ENCODE results near the gene ZNF644. TPM values are rescaled to one million over a fixed set of nuclear protein-coding genes. Genes with fewer than 3 reads are reported as not detected.
"Not testable (repeated sequence)": the region's sequence is repeated elsewhere in the genome, so short reads cannot be mapped to it uniquely, and the experiment has no call there.

ZNF644 gene
- total RNA-seq, 1 experiment from 2014 or later: 46.2 TPM

DNA sequence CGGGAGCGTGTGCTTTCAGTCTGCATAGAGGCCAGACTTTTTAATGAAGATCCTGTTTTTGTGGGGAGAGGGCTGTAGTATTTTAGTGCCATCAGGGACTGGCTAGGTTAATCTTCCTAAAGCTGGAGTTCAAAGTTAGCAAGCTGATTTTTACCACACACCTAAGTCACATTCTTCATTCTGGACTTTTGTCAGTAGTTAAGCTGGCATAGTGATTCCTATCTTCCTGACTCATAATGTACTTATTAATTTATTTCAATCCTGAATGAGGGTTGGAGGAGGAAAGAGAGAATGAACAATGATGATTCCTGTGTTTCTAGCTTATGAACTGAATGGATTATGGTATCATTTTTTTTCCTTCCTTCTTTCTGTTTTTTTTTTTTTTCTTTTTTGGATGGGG lies 24.9 kb upstream of the ZNF644 start:
- ChIA-PET CTCF (interaction anchor here (1.2 kb wide), 2 partner anchors 119 to 430 kb away, joined by 4 to 6 read pairs; no protein-coding TSS in a partner anchor), POLR2A (interaction anchor here (1.0 kb wide), 1 partner anchor 13 kb away, joined by 3 read pairs; no protein-coding TSS in a partner anchor)
- BruUV-seq (replicated peaks): no TSS peak
- DNase-seq (ENCODE audit: unreplicated experiment): no peak
- TF ChIP-seq, protein P1, sequence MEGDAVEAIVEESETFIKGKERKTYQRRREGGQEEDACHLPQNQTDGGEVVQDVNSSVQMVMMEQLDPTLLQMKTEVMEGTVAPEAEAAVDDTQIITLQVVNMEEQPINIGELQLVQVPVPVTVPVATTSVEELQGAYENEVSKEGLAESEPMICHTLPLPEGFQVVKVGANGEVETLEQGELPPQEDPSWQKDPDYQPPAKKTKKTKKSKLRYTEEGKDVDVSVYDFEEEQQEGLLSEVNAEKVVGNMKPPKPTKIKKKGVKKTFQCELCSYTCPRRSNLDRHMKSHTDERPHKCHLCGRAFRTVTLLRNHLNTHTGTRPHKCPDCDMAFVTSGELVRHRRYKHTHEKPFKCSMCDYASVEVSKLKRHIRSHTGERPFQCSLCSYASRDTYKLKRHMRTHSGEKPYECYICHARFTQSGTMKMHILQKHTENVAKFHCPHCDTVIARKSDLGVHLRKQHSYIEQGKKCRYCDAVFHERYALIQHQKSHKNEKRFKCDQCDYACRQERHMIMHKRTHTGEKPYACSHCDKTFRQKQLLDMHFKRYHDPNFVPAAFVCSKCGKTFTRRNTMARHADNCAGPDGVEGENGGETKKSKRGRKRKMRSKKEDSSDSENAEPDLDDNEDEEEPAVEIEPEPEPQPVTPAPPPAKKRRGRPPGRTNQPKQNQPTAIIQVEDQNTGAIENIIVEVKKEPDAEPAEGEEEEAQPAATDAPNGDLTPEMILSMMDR (IDR thresholded peaks at IDR 0.05; ENCODE audit: unreplicated experiment): no peak
- no peaks in the 10 kb centered on the region for H3K27me3 Mint-ChIP-seq (ENCODE audit: insufficient read depth, unreplicated experiment)
- H3K4me3 Mint-ChIP-seq (ENCODE audit: unreplicated experiment): no peak overlapping the region
- H3K4me1 Mint-ChIP-seq (ENCODE audit: insufficient read depth, unreplicated experiment): no peaks in the 10 kb centered on the region
- H3K9me3 Mint-ChIP-seq (ENCODE audit: unreplicated experiment): no peaks in the 10 kb centered on the region
- H3K27ac Mint-ChIP-seq (ENCODE audit: low read depth, unreplicated experiment): no peak overlapping the region
- no peaks in the 10 kb centered on the region for H3K36me3 Mint-ChIP-seq (ENCODE audit: insufficient read depth, unreplicated experiment)
- intact Hi-C loops (cut with micrococcal nuclease): no loop called here

DNA sequence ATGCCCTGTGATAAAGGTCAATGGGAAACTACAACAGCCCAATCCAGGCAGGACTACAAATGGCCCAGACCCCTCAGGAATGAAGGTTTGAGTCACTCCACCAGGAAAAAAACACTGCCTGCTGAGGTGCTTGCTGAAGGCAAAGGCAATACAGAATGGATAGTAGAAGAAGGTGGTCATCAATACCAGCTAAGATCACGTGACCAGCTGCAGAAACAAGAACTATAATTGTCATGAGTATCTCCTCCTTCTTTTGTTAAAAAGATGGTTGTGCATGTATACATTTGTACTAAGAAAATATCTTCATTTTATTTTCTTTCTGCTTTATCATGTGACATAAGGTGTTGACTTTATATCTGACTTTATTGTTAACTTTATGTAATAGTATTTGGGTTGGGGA lies 23.4 kb upstream of the ZNF644 start:
- H3K27ac Mint-ChIP-seq (ENCODE audit: low read depth, unreplicated experiment): no peak overlapping the region
- CTCF ChIA-PET: no interaction called here

DNA sequence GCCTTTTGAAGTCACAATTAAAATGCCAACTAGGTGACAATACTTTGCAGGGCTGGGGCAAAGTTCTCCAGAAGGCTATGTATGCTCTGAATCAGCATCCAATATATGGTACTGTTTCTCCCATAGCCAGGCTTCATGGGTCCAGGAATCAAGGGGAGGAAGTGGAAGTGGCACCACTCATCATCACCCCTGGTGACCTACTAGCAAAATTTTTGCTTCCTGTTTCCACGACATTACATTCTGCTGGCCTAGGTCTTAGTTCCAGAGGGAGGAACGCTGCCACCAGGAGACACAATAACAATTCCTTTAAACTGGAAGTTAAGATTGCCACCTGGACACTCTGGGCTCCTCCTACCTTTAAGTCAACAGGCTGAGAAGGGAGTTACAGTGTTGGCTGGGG lies 22.9 kb upstream of the ZNF644 start:
- CTCF ChIA-PET; H3K36me3 Mint-ChIP-seq (ENCODE audit: insufficient read depth, unreplicated experiment); intact Hi-C loops (cut with micrococcal nuclease); DNase-seq (ENCODE audit: unreplicated experiment); POLR2A ChIA-PET; H3K27ac Mint-ChIP-seq (ENCODE audit: low read depth, unreplicated experiment); BruUV-seq (replicated peaks); H3K27me3 Mint-ChIP-seq (ENCODE audit: insufficient read depth, unreplicated experiment); H3K9me3 Mint-ChIP-seq (ENCODE audit: unreplicated experiment); H3K4me3 Mint-ChIP-seq (ENCODE audit: unreplicated experiment); H3K4me1 Mint-ChIP-seq (ENCODE audit: insufficient read depth, unreplicated experiment): not testable (repeated sequence)

More for the DNA sequence above, 23.4 kb upstream of the ZNF644 start:
- no peak for DNase-seq (ENCODE audit: unreplicated experiment)
- BruUV-seq (replicated peaks): no TSS peak
- Mint-ChIP-seq H3K27me3 (ENCODE audit: insufficient read depth, unreplicated experiment) (no peaks in the 10 kb centered on the region), H3K4me3 (ENCODE audit: unreplicated experiment) (no peak overlapping the region), H3K4me1 (ENCODE audit: insufficient read depth, unreplicated experiment) (no peaks in the 10 kb centered on the region), H3K36me3 (ENCODE audit: insufficient read depth, unreplicated experiment) (no peaks in the 10 kb centered on the region), H3K9me3 (ENCODE audit: unreplicated experiment) (no peaks in the 10 kb centered on the region)
- intact Hi-C loops (cut with micrococcal nuclease): no loop called here
- POLR2A ChIA-PET: no interaction called here
- TF ChIP-seq, protein P1 (IDR thresholded peaks at IDR 0.05; ENCODE audit: unreplicated experiment): no peak

DNA sequence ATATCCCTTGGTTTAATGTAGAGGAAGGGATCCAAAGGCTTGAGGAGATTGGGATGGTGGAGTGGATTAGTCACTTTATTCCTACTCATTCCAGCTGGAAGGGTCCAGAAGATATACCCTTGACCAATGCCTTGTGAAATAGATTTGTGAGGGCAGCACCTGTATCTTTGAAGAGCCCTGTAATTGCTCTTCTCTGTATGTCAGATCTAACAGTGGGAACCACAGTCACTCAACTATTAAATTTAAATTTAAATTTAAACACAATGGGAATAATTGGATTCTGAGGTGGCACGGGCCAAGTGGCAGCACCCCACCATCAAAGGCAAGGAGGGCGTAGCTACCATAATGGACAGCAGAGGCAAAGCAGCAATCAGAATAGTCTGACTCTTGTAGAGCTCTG lies 20.5 kb upstream of the ZNF644 start:
- BruUV-seq (replicated peaks); H3K9me3 Mint-ChIP-seq (ENCODE audit: unreplicated experiment); H3K4me3 Mint-ChIP-seq (ENCODE audit: unreplicated experiment); DNase-seq (ENCODE audit: unreplicated experiment); H3K36me3 Mint-ChIP-seq (ENCODE audit: insufficient read depth, unreplicated experiment); intact Hi-C loops (cut with micrococcal nuclease); POLR2A ChIA-PET; H3K27me3 Mint-ChIP-seq (ENCODE audit: insufficient read depth, unreplicated experiment); H3K4me1 Mint-ChIP-seq (ENCODE audit: insufficient read depth, unreplicated experiment); H3K27ac Mint-ChIP-seq (ENCODE audit: low read depth, unreplicated experiment): not testable (repeated sequence)
- CTCF ChIA-PET: interaction anchor here (1.0 kb wide), 1 partner anchor 78 kb away, joined by 3 read pairs; no protein-coding TSS in a partner anchor

DNA sequence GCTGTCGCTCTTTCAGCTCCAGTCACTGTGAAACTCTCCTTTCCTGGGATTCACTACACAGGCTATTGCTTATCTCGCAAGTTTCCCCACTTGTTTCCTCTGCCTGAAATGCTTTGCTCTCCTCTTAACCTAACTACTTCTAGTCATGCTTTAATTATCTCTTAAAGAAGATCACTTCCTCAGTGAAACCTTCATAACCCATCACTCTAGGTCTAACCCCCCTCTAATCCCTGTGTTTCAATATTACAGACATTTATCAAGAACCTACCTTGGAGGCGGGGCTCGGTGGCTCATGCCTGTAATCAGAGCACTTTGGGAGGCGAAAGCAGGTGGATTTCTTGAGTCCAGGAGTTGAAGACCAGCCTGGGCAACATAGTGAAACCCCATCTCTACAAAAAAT lies 16.7 kb upstream of the ZNF644 start:
- no peaks in the 10 kb centered on the region for H3K27me3 Mint-ChIP-seq (ENCODE audit: insufficient read depth, unreplicated experiment)
- BruUV-seq (replicated peaks): no TSS peak
- H3K36me3 Mint-ChIP-seq (ENCODE audit: insufficient read depth, unreplicated experiment): no peaks in the 10 kb centered on the region
- no peak overlapping the region for H3K27ac Mint-ChIP-seq (ENCODE audit: low read depth, unreplicated experiment)
- ChIA-PET CTCF (interaction anchor here (0.6 kb wide), 1 partner anchor 38 kb away, joined by 3 read pairs; no protein-coding TSS in a partner anchor), POLR2A (no interaction called here)
- no peak for DNase-seq (ENCODE audit: unreplicated experiment)
- H3K4me3 Mint-ChIP-seq (ENCODE audit: unreplicated experiment): no peak overlapping the region
- no peaks in the 10 kb centered on the region for H3K4me1 Mint-ChIP-seq (ENCODE audit: insufficient read depth, unreplicated experiment)
- no peaks in the 10 kb centered on the region for H3K9me3 Mint-ChIP-seq (ENCODE audit: unreplicated experiment)
- intact Hi-C loops (cut with micrococcal nuclease): no loop called here
- TF ChIP-seq, protein P1 (IDR thresholded peaks at IDR 0.05; ENCODE audit: unreplicated experiment): no peak

Measured in MCF 10A (cell line).